Upper lobe of left lung (tissue), 4 donors: ENCODE data around the gene GALNT15.

ENCODE experiments used
- CTCF ChIP-seq, 6 experiments: fragments of 450-650 bp in 4 of 6; fragments of 200-600 bp in 2 of 6; sonication (generic) in 2 of 6; IDR thresholded peaks; one replicate each; pipeline ENCODE4 v1.5.1; 2016 to 2019; ENCODE audit warnings: antibody characterized with exemption in 6 of 6
- EP300 ChIP-seq, 4 donors: sonication (generic); formaldehyde crosslinking; IDR thresholded peaks; one replicate each; pipeline ENCODE4 v1.5.1; 2017; ENCODE audit warnings: antibody characterized with exemption in 4 of 4, control low read depth in 2 of 4
- POLR2A ChIP-seq, 4 donors: fragments of 450-650 bp; IDR thresholded peaks; one replicate each; pipeline ENCODE4 v1.5.1; 2016 to 2017; ENCODE audit warnings: antibody characterized with exemption in 4 of 4, mild to moderate bottlenecking in 2 of 4
- POLR2AphosphoS5 ChIP-seq, 2 donors: sonication (generic); formaldehyde crosslinking; IDR thresholded peaks; one replicate each; pipeline ENCODE4 v1.5.1; 2017; ENCODE audit warnings: antibody characterized with exemption in 2 of 2

- TF ChIP-seq CTCF (IDR thresholded peaks at IDR 0.05) (no peak), POLR2A (IDR thresholded peaks at IDR 0.05) (no peak), EP300 (IDR thresholded peaks at IDR 0.05) (no peak), POLR2AphosphoS5 (IDR thresholded peaks at IDR 0.05) (no peak)
These were observed 26.3 kb upstream of the GALNT15 start for GRCh38 chr3:16148213-16148612.
